PC-3 (cell line): ENCODE results near the gene DCUN1D1.

Source experiments
- EZH2 ChIP-seq: fragments of 300-600 bp; sonication (generic); IDR thresholded peaks from one replicate; pipeline ENCODE4 v1.6.1; 2017; ENCODE audit warnings: antibody characterized with exemption, mild to moderate bottlenecking, low read length; ENCODE audit not compliant: unreplicated experiment
- EZH2phosphoT487 ChIP-seq: fragments of 300-600 bp; sonication (generic); IDR thresholded peaks from 2 replicates; pipeline ENCODE4 v1.6.1; 2018; ENCODE audit warnings: mild to moderate bottlenecking, antibody characterized with exemption, low read length, borderline replicate concordance
- TF ChIP-seq, protein P1 (sequence below): fragments of 300-600 bp; sonication (generic); conservative IDR thresholded peaks from 2 replicates; pipeline ENCODE4 v1.5.1; 2017; ENCODE audit warnings: antibody characterized with exemption, low read depth, mild to moderate bottlenecking, low read length

DNA sequence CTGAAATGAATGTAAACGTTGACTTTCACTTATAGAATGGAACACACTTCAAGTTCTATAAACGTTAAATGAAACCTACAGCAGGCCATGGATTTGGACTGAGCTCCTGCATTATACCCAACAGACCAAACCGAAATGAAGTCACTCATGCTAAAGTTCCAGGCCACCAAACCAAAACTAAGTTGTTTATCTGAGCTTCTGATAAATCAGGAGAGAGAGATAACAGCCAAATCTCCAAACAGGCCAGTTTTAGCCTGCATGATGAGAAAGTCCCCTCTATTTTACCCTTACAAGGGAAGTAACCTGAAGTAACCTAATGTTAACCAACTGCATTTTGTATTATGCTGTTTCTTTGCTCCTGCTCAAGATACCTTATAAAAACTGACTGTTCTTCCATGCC, 44.5 kb downstream of the DCUN1D1 start:
- TF ChIP-seq, protein P1, sequence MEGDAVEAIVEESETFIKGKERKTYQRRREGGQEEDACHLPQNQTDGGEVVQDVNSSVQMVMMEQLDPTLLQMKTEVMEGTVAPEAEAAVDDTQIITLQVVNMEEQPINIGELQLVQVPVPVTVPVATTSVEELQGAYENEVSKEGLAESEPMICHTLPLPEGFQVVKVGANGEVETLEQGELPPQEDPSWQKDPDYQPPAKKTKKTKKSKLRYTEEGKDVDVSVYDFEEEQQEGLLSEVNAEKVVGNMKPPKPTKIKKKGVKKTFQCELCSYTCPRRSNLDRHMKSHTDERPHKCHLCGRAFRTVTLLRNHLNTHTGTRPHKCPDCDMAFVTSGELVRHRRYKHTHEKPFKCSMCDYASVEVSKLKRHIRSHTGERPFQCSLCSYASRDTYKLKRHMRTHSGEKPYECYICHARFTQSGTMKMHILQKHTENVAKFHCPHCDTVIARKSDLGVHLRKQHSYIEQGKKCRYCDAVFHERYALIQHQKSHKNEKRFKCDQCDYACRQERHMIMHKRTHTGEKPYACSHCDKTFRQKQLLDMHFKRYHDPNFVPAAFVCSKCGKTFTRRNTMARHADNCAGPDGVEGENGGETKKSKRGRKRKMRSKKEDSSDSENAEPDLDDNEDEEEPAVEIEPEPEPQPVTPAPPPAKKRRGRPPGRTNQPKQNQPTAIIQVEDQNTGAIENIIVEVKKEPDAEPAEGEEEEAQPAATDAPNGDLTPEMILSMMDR, result no peak
- TF ChIP-seq EZH2 (no peak), EZH2phosphoT487 (no peak)
